ENCODE measurements around the gene FPGS.

- TF ChIP-seq, protein P1, sequence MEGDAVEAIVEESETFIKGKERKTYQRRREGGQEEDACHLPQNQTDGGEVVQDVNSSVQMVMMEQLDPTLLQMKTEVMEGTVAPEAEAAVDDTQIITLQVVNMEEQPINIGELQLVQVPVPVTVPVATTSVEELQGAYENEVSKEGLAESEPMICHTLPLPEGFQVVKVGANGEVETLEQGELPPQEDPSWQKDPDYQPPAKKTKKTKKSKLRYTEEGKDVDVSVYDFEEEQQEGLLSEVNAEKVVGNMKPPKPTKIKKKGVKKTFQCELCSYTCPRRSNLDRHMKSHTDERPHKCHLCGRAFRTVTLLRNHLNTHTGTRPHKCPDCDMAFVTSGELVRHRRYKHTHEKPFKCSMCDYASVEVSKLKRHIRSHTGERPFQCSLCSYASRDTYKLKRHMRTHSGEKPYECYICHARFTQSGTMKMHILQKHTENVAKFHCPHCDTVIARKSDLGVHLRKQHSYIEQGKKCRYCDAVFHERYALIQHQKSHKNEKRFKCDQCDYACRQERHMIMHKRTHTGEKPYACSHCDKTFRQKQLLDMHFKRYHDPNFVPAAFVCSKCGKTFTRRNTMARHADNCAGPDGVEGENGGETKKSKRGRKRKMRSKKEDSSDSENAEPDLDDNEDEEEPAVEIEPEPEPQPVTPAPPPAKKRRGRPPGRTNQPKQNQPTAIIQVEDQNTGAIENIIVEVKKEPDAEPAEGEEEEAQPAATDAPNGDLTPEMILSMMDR (IDR thresholded peaks at IDR 0.05; ENCODE audit: low read depth, low read length, poor library complexity, severe bottlenecking) = no peak
- TF ChIP-seq EZH2phosphoT487 (IDR thresholded peaks at IDR 0.05; ENCODE audit: borderline replicate concordance, low read length) = no peak
These were observed 51.6 kb downstream of the FPGS start, which contains the start of gene ENG for GRCh38 chr9:127854184-127854806.

Measured in DOHH2 (cell line).